Muscle layer of duodenum (tissue), 2 donors: ENCODE measurements around the gene ENDOV.
"Not testable (repeated sequence)": the region's sequence is repeated elsewhere in the genome, so short reads cannot be mapped to it uniquely, and the experiment has no call there.

Experiments
- H3K27ac ChIP-seq: one replicate; pipeline ENCODE4 v1.7.0; 2013; ENCODE audit warnings: mild to moderate bottlenecking, low read length
- H3K27me3 ChIP-seq: one replicate; pipeline ENCODE4 v1.7.0; 2013; ENCODE audit warnings: low read depth, mild to moderate bottlenecking, control low read depth, low read length
- H3K36me3 ChIP-seq, 2 donors: one replicate each; pipeline ENCODE4 v1.7.0; 2013; ENCODE audit warnings: low read length in 2 of 2, control low read depth in 1 of 2, mild to moderate bottlenecking in 1 of 2; ENCODE audit not compliant: insufficient read depth in 2 of 2, control insufficient read depth in 1 of 2
- H3K4me1 ChIP-seq, 2 donors: one replicate each; pipeline ENCODE4 v1.7.0; 2013; ENCODE audit warnings: low read length in 2 of 2, mild to moderate bottlenecking in 2 of 2, control low read depth in 1 of 2, moderate library complexity in 1 of 2; ENCODE audit not compliant: insufficient read depth in 2 of 2, control insufficient read depth in 1 of 2
- H3K4me3 ChIP-seq, 2 donors: one replicate each; pipeline ENCODE4 v1.7.0; 2013; ENCODE audit warnings: low read length in 2 of 2, low read depth in 1 of 2, mild to moderate bottlenecking in 1 of 2
- H3K9me3 ChIP-seq, 2 donors: one replicate each; pipeline ENCODE4 v1.7.0; 2013; ENCODE audit warnings: low read length in 2 of 2, control low read depth in 1 of 2, mild to moderate bottlenecking in 1 of 2; ENCODE audit not compliant: control insufficient read depth in 1 of 2
- donor health status: healthy.

The ENDOV gene

GRCh38 chr17:80402102-80402501 lies 12.9 kb upstream of the ENDOV start:
- H3K4me3 ChIP-seq, result not testable (repeated sequence)

GRCh38 chr17:80402959-80403358 lies 12.0 kb upstream of the ENDOV start:
- H3K27me3 ChIP-seq, result no peaks in the 10 kb centered on the region
- H3K4me3 ChIP-seq, result no peak overlapping the region
- no peak overlapping the region for H3K27ac ChIP-seq
- no peaks in the 10 kb centered on the region for H3K9me3 ChIP-seq
- no peaks in the 10 kb centered on the region for H3K36me3 ChIP-seq
- H3K4me1 ChIP-seq, result no peaks in the 10 kb centered on the region

More at GRCh38 chr17:80402102-80402501, 12.9 kb upstream of the ENDOV start:
- H3K27me3 ChIP-seq, H3K27ac ChIP-seq, H3K4me1 ChIP-seq, H3K9me3 ChIP-seq, H3K36me3 ChIP-seq: not testable (repeated sequence)

GRCh38 chr17:80406146-80406545 lies 8.8 kb upstream of the ENDOV start:
- no peaks in the 10 kb centered on the region for H3K4me1 ChIP-seq
- no peaks in the 10 kb centered on the region for H3K27me3 ChIP-seq
- no peaks in the 10 kb centered on the region for H3K36me3 ChIP-seq
- H3K4me3 ChIP-seq, result no peak overlapping the region
- no peaks in the 10 kb centered on the region for H3K9me3 ChIP-seq
- H3K27ac ChIP-seq, result no peak overlapping the region

- not testable (repeated sequence) for H3K27ac ChIP-seq, H3K36me3 ChIP-seq, H3K4me3 ChIP-seq, H3K9me3 ChIP-seq, H3K4me1 ChIP-seq, H3K27me3 ChIP-seq
Measured at GRCh38 chr17:80407917-80408316, 7.0 kb upstream of the ENDOV start.

GRCh38 chr17:80408872-80409271 lies 6.1 kb upstream of the ENDOV start:
- Histone ChIP-seq H3K27me3 (no peaks in the 10 kb centered on the region), H3K27ac (no peak overlapping the region), H3K36me3 (no peaks in the 10 kb centered on the region)

GRCh38 chr17:80409626-80410025 lies 5.3 kb upstream of the ENDOV start:
- peaks cover 5 to 7% of the 10 kb centered on the region in 2 donors for H3K4me1 ChIP-seq
- H3K9me3 ChIP-seq, result no peaks in the 10 kb centered on the region
- H3K4me3 ChIP-seq, result no peak overlapping the region
- no peak overlapping the region for H3K27ac ChIP-seq
- no peaks in the 10 kb centered on the region for H3K36me3 ChIP-seq
- no peaks in the 10 kb centered on the region for H3K27me3 ChIP-seq

More at GRCh38 chr17:80408872-80409271, 6.1 kb upstream of the ENDOV start:
- no peaks in the 10 kb centered on the region for H3K9me3 ChIP-seq
- no peak overlapping the region for H3K4me3 ChIP-seq
- H3K4me1 ChIP-seq, result peaks cover 0 to 3% of the 10 kb centered on the region in 2 donors

GRCh38 chr17:80410441-80411087 lies 4.4 kb upstream of the ENDOV start:
- not testable (repeated sequence) for H3K9me3 ChIP-seq, H3K27ac ChIP-seq, H3K4me1 ChIP-seq, H3K36me3 ChIP-seq, H3K27me3 ChIP-seq, H3K4me3 ChIP-seq

- no peaks in the 10 kb centered on the region for H3K27me3 ChIP-seq
- H3K4me1 ChIP-seq, result peaks cover 8 to 24% of the 10 kb centered on the region in 2 donors
- H3K9me3 ChIP-seq, result no peaks in the 10 kb centered on the region
- H3K27ac ChIP-seq, result no peak overlapping the region
- H3K36me3 ChIP-seq, result peaks cover 10 to 12% of the 10 kb centered on the region in 2 donors
- H3K4me3 ChIP-seq, result peak overlapping the region; percentile 93 to 96
Measured at GRCh38 chr17:80413771-80414507, 1.0 kb upstream of the ENDOV start.

GRCh38 chr17:80414508-80414802 lies 512 bp upstream of the ENDOV start:
- peak overlapping the region; percentile 93 to 96 for H3K4me3 ChIP-seq
- no peaks in the 10 kb centered on the region for H3K27me3 ChIP-seq
- H3K4me1 ChIP-seq, result peaks cover 8 to 24% of the 10 kb centered on the region in 2 donors
- peaks cover 10 to 12% of the 10 kb centered on the region in 2 donors for H3K36me3 ChIP-seq
- no peaks in the 10 kb centered on the region for H3K9me3 ChIP-seq
- H3K27ac ChIP-seq, result peak overlapping the region; percentile 82

- Histone ChIP-seq H3K4me1 (peaks cover 8 to 24% of the 10 kb centered on the region in 2 donors), H3K9me3 (no peaks in the 10 kb centered on the region), H3K4me3 (peak overlapping the region; percentile 93 to 96), H3K27ac (peak overlapping the region; percentile 82), H3K27me3 (no peaks in the 10 kb centered on the region), H3K36me3 (peaks cover 10 to 19% of the 10 kb centered on the region in 2 donors)
Measured at GRCh38 chr17:80415626-80416137, 715 bp downstream of the ENDOV start.

GRCh38 chr17:80416260-80416939 lies 1.4 kb downstream of the ENDOV start:
- peaks cover 8 to 24% of the 10 kb centered on the region in 2 donors for H3K4me1 ChIP-seq
- H3K36me3 ChIP-seq, result peaks cover 10 to 19% of the 10 kb centered on the region in 2 donors
- H3K9me3 ChIP-seq, result no peaks in the 10 kb centered on the region
- H3K27me3 ChIP-seq, result no peaks in the 10 kb centered on the region
- H3K27ac ChIP-seq, result no peak overlapping the region
- H3K4me3 ChIP-seq, result peak overlapping the region in 1 of 2 donors; percentile 96
